HG03196 (cell line): ENCODE results near the gene PTPN11.
A peak's percentile ranks its signal among the peaks of the same experiment; 100 is the strongest.
"Not testable (repeated sequence)": the region's sequence is repeated elsewhere in the genome, so short reads cannot be mapped to it uniquely, and the experiment has no call there.

Source experiments
- ATAC-seq: cut with Tn5 transposase; IDR thresholded peaks from one replicate; pipeline ENCODE4 v1.9.1; 2021; ENCODE audit not compliant: unreplicated experiment

The PTPN11 gene

DNA sequence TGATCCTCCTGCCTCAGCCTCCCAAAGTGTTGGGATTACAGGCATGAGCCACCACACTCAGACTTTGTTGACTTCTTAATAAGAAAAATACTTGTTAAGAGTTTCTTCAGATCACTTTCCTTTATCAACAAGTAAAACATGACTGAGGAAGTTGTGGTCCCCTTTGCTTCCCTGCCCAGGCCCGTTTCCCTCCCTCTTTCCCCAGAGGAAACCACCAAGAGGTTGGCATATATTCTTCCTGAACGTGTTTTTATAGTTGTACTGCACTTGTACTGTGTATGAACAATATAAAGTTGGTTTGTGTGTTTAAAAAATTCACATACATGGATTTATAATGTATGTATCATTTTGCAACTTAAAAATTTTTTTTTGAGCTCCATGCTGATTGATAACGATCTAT is 28.4 kb downstream of the PTPN11 start:
- ATAC-seq = no peak

DNA sequence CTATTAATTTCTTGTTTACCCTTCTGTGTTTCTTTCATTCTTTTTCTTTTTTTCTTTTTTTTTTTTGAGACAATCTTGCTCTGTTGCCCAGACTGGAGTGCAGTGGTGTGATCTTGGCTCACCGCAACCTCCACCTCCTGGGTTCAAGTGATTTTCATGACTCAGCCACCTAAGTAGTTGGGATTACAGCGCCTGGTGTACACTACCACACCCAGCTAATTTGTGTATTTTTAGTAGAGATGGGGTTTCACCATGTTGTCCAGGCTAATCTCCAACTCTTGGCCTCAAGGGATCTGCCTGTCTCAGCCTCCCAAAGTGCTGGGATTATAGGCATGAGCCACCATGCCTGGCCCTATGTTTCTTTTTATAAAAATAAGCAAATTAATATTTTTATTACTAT is 29.4 kb downstream of the PTPN11 start:
- not testable (repeated sequence) for ATAC-seq

DNA sequence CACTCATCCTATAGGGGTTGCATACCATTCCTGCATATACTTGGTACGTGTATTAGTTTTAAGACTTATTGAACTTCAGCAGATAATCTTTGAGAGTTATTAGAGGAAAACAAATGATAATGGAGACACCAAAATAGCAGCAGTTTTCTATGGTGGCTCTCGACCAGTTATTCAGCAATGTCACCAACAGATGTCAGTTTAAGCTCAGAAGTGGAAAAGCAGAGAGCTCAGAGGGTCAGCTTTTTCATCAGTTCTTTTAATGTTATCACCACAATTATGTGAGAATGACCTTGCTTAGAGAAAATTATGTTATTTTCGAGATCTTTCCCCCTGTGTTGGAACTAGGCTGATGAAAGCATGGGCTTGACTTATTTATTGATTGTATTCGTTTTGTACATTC is 32.0 kb downstream of the PTPN11 start:
- ATAC-seq = no peak

- no peak for ATAC-seq
These were observed 37.3 kb downstream of the PTPN11 start for GRCh38 chr12:112456029-112456428.

GRCh38 chr12:112457142-112457541 is 38.4 kb downstream of the PTPN11 start:
- ATAC-seq = not testable (repeated sequence)

GRCh38 chr12:112458330-112458729 is 39.6 kb downstream of the PTPN11 start:
- ATAC-seq = no peak

DNA sequence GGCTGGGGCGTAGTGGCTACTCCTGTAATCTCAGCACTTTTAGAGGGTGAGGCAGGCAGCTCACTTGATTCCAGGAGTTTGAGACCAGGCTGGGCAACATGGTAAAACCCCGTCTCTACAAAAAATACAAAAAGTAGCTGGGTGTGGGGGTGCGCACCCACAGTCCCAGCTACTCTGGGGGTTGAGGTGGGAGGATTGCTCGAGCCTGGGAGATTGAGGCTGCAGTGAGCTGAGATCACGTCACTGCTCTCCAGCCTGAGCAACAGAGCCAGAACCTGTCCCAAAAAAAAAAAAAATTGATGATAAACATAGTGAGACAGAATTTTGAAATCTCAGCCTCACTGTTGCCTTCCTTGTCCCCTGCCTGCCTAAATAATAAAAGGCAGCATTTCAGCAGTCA is 40.0 kb downstream of the PTPN11 start:
- ATAC-seq = no peak

DNA sequence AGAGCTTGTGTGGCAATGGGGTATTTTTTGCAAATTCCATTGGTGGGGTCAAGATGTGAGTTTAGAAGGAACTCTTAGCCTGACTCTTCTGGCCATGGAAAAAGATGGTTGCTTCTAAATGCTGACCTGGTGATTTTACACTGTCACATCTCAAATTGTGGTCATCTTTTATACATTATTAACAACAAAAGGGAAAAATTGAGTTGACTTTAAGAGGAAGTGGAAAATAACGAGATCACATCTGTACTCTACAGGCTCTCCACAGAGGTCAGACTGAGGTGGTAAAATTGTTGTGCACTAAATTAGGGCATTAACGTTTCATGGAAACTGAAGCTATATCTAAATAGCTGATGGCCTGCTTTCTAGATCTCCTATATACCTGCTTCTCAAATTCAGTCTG is 44.7 kb downstream of the PTPN11 start:
- ATAC-seq = no peak

GRCh38 chr12:112464605-112465004 is 45.9 kb downstream of the PTPN11 start:
- no peak for ATAC-seq

DNA sequence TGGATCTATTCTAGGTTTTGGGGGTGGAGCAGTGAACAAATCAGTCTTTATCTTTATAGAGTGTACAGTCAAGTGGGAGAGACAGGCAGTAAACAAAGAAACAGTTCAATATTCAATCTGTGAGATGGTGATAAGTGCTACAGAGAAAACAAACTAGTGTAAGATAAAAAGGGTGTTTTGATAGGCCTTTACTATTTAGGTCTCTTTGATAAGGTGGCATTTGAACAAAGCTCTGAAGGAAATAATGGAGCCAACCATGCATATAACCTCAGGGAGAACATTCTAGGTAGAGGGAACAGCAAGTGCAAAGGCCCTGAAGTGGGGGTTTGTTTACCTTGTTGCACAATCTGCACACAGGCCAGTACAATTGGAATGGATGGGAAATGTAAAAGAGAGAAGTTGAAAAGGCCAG is 47.3 kb downstream of the PTPN11 start:
- ATAC-seq = no peak

GRCh38 chr12:112466835-112467234 is 48.1 kb downstream of the PTPN11 start:
- ATAC-seq = no peak

DNA sequence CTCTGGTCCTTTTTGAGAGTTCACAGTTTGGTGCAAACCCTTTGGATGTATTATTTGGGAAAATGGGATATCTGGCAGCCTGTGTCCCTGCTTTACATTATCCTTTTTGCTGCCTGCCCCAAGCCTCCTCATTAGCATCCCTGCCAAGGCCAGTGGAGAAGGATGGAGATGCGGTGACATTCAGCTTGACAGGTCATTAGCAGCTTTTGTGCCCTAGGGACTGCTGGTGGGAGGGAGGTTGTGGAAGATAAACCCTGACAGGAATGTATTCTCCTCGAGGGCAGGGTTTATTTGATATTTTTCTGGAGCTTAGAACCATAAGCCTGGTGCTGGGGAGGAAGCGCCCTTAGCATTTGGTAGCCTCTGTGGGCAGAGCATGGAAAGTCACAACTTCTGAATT is 49.3 kb downstream of the PTPN11 start:
- no peak for ATAC-seq

- no peak for ATAC-seq
These were observed 54.3 kb downstream of the PTPN11 start for GRCh38 chr12:112473056-112473455.

DNA sequence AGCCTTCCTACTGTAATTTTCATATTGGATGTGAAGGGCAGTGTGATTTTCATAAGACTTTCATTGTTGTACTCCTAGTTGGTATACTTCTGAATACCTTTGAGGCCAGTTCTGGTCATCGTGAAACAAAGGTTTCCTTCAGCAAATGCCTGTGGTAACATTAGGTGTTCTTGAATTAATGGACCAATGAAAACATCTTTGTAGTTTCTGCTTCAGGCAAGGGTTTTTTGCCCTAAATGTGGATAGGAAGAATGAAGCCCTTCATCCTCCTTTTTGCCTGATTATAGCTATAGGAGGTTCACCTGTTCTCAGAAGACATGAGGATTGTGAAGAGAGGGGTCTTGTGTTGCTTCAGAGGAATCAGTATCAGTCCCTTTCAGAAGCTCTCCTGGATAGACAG is 60.7 kb downstream of the PTPN11 start:
- ATAC-seq = no peak

- ATAC-seq = no peak
These were observed 62.2 kb downstream of the PTPN11 start for GRCh38 chr12:112480931-112481330.

GRCh38 chr12:112482733-112483132 is 64.0 kb downstream of the PTPN11 start:
- no peak for ATAC-seq

GRCh38 chr12:112486361-112486760 is 67.6 kb downstream of the PTPN11 start:
- no peak for ATAC-seq

GRCh38 chr12:112488257-112488876 is 69.6 kb downstream of the PTPN11 start:
- no peak for ATAC-seq

DNA sequence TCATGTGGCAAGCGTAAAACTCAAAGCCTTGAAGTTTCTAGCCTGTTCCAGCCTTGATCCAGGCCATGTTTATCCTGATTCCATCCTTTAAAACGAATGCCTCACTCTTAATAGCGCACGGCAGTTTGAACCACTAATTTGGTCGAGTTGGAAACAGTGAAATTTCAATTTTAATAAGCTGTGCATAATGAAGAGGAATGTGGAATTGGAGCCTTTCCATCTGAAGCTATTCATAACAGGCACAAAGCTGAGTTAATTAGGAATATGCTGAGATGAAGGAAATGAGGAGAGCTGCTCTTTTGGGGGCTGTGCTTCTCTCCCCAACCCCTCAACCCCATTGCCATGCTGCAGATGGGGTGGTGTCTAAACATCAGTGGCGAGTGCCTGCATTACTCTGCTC is 70.7 kb downstream of the PTPN11 start:
- no peak for ATAC-seq

DNA sequence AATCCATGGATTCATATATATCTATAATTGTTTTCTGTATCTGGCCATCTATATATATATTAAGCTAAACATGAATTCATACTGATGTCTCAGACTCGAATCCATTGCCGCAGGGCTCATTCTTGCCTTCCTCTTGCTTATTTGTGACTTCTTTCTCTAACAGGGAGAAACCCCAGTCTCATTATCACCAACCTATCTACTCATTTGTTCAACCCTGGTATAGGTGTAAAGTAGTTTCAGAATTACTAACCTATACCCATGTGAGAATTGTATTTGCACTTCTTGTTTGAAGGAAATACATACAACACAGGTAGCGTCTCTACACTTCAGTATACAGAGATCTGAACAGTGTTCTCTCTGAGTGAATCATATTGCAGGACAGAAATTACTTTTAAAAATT is 77.7 kb downstream of the PTPN11 start:
- ATAC-seq = peak; percentile 86

DNA sequence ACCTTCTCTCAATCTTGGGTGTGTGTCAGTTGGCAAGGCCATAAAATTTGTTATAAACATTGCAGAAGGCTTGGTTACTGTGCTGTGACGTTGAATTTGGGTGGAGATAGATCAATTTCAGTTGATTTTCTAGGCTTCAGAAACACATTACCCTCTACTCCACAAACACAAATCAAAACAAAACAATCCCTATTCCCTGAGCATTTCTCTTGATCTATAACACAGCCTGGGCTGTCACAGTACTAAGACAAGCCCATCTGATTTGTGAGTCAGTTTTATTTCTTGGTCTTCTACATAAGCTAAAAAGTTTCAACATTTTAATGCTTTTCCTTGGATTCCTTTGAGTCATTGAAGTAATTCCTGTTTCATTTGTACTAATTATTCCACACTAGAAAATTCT is 79.8 kb downstream of the PTPN11 start:
- ATAC-seq = no peak

DNA sequence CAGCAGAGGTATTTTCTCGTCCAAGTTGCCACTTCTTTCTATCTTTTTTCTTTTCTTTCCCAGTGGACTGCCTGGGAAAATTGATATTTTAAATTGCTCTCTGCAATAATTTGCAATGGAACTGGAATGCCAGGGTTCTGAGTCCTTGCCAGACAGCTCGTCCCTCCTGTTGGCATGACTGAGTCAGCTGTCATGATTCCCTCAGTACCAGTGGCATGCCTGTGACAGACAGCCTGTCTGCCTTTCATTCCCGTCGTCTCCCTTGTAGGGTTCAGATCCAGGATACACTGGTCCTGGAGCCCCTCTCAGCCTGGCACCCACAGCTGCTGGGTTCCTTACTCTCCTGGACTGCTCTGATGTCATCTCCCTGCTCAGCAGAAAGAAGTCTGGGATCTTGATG is 84.8 kb downstream of the PTPN11 start:
- ATAC-seq = no peak

GRCh38 chr12:112506513-112507166 is 87.9 kb downstream of the PTPN11 start:
- ATAC-seq = no peak
